Lower lobe of right lung (tissue), 2 donors: ENCODE results near the gene CDK15. TPM values are rescaled to one million over a fixed set of nuclear protein-coding genes. Genes with fewer than 3 reads are reported as not detected.

Experiments used
- ATAC-seq, 2 donors: fragments of 200-7000 bp; cut with Tn5 transposase; one replicate each; pipeline ENCODE4 v1.9.1; 2020 to 2022; ENCODE audit warnings: mild to moderate bottlenecking in 2 of 2, moderate library complexity in 2 of 2
- DNase-seq: peaks from one replicate; pipeline ENCODE4 v3.0.0-alpha.2; 2020
- H3K27ac ChIP-seq: fragments of 200-600 bp; one replicate; pipeline ENCODE4 v1.8.0; 2022
- H3K27me3 ChIP-seq: fragments of 200-600 bp; one replicate; pipeline ENCODE4 v1.8.0; 2022; ENCODE audit warnings: low read depth
- H3K36me3 ChIP-seq: fragments of 200-600 bp; one replicate; pipeline ENCODE4 v1.8.0; 2022; ENCODE audit warnings: mild to moderate bottlenecking
- H3K4me1 ChIP-seq: fragments of 200-600 bp; one replicate; pipeline ENCODE4 v1.8.0; 2022
- H3K4me3 ChIP-seq: fragments of 200-600 bp; one replicate; pipeline ENCODE4 v1.8.0; 2022; ENCODE audit warnings: mild to moderate bottlenecking
- H3K9me3 ChIP-seq: fragments of 200-600 bp; one replicate; pipeline ENCODE4 v1.8.0; 2022
- intact Hi-C: fragments of 100-400 bp; cut with DNase I; formaldehyde crosslinking; loops from one replicate; pipeline ENCODE4 v1.11.0; 2022
- total RNA-seq: library from RNA; stranded (reverse); fragmentation: NEBNext Ultra II Directional; extraction: Animal tissue kit (Norgen Biotek cat#: 25700); gene quantifications from one replicate; pipeline ENCODE4 v1.2.1, GENCODE V29; 2021
- TF ChIP-seq, protein P1 (sequence below): fragments of 200-600 bp; IDR thresholded peaks from one replicate; pipeline ENCODE4 v1.8.0; 2022; ENCODE audit warnings: antibody characterized with exemption, mild to moderate bottlenecking
- donor health status: DM: no; HTN: yes; CAD: no; lungs with severe emphysema.

Gene CDK15
- total RNA-seq, 1 donor from 2014 or later, result 4.5 TPM

- no peak overlapping the region for H3K27ac ChIP-seq
- intact Hi-C loops, result no loop called here
- H3K4me3 ChIP-seq, result no peak overlapping the region
- H3K27me3 ChIP-seq, result no peaks in the 10 kb centered on the region
- TF ChIP-seq, protein P1, sequence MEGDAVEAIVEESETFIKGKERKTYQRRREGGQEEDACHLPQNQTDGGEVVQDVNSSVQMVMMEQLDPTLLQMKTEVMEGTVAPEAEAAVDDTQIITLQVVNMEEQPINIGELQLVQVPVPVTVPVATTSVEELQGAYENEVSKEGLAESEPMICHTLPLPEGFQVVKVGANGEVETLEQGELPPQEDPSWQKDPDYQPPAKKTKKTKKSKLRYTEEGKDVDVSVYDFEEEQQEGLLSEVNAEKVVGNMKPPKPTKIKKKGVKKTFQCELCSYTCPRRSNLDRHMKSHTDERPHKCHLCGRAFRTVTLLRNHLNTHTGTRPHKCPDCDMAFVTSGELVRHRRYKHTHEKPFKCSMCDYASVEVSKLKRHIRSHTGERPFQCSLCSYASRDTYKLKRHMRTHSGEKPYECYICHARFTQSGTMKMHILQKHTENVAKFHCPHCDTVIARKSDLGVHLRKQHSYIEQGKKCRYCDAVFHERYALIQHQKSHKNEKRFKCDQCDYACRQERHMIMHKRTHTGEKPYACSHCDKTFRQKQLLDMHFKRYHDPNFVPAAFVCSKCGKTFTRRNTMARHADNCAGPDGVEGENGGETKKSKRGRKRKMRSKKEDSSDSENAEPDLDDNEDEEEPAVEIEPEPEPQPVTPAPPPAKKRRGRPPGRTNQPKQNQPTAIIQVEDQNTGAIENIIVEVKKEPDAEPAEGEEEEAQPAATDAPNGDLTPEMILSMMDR, result no peak
- no peaks in the 10 kb centered on the region for H3K4me1 ChIP-seq
- H3K9me3 ChIP-seq, result no peaks in the 10 kb centered on the region
- ATAC-seq (no peak), DNase-seq (no peak)
- H3K36me3 ChIP-seq, result no peaks in the 10 kb centered on the region
Observed at GRCh38 chr2:201938156-201938775, 131.9 kb downstream of the CDK15 start.

GRCh38 chr2:201938781-201939180 is 132.4 kb downstream of the CDK15 start:
- Histone ChIP-seq H3K27ac (no peak overlapping the region), H3K4me3 (no peak overlapping the region), H3K27me3 (no peaks in the 10 kb centered on the region), H3K4me1 (no peaks in the 10 kb centered on the region), H3K36me3 (no peaks in the 10 kb centered on the region), H3K9me3 (no peaks in the 10 kb centered on the region)
- intact Hi-C loops, result no loop called here
- TF ChIP-seq, protein P1, result no peak
- no peak for DNase-seq
- ATAC-seq, result no peak

- Histone ChIP-seq H3K9me3 (no peaks in the 10 kb centered on the region), H3K27ac (no peak overlapping the region), H3K27me3 (no peaks in the 10 kb centered on the region), H3K36me3 (no peaks in the 10 kb centered on the region), H3K4me1 (no peaks in the 10 kb centered on the region), H3K4me3 (no peak overlapping the region)
- TF ChIP-seq, protein P1, result no peak
- intact Hi-C loops, result no loop called here
- DNase-seq (no peak), ATAC-seq (no peak)
Observed at GRCh38 chr2:201939453-201939941, 133.2 kb downstream of the CDK15 start.

DNA sequence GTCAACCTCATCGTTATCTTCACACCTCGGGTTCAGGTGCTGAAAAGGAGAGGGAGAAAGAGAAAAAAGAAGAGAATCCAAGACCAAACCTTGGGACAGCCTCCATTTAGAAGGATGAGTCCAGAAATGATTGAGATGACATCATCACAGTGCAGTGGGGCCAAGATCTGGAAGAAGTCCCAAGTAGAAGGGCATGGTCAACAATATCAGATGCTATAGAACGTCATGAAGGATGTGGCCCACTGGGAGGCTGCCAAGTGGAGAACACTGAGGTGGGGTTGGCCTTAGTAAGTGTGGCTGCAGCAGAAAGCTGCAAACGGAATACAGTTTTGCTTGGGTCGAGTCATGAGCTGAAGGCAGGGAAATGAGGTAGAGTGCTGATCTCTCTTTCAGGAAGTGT is 136.2 kb downstream of the CDK15 start:
- no peaks in the 10 kb centered on the region for H3K9me3 ChIP-seq
- no peak overlapping the region for H3K27ac ChIP-seq
- no peak for ATAC-seq
- H3K4me3 ChIP-seq, result no peak overlapping the region
- no peaks in the 10 kb centered on the region for H3K4me1 ChIP-seq
- TF ChIP-seq, protein P1, result no peak
- no peaks in the 10 kb centered on the region for H3K27me3 ChIP-seq
- intact Hi-C loops, result no loop called here
- H3K36me3 ChIP-seq, result no peaks in the 10 kb centered on the region
- no peak for DNase-seq

Other genes starting within 250 kb of the CDK15 start
- 13.9 TPM for gene TMEM237, start 163.0 kb upstream of the CDK15 start, total RNA-seq
- 0.30 TPM for gene MPP4, start 107.9 kb upstream of the CDK15 start, total RNA-seq
- 24.7 TPM for gene ALS2, start 25.6 kb upstream of the CDK15 start, total RNA-seq
- 15.2 TPM for gene FZD7, start 227.3 kb downstream of the CDK15 start, total RNA-seq